HG03139 (cell line): Measurements from ENCODE around the gene VPS13A.
"Not testable (repeated sequence)": the region's sequence is repeated elsewhere in the genome, so short reads cannot be mapped to it uniquely, and the experiment has no call there.

ENCODE experiments used
- ATAC-seq: cut with Tn5 transposase; IDR thresholded peaks from one replicate; pipeline ENCODE4 v1.9.1; 2021; ENCODE audit not compliant: unreplicated experiment

Gene VPS13A

GRCh38 chr9:77183581-77183980 lies 6.2 kb downstream of the VPS13A start:
- ATAC-seq = no peak

DNA sequence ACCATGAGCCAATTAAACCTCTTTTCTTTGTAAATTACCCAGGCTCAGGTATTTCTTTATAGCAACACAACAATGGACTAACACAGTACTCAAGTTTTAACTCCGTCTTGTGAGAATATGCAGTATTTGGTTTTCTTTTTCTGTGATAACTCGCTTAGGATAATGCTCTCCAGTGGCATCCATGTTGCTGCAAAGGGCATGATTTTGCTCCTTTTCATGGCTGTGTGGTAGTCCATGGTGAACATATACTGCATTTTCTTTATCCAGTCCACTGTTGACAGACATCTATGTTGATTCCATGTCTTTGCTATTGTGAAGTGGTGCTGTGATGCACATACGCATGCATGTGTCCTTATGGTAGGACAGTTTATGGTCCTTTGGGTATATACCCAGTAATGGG lies 10.9 kb downstream of the VPS13A start:
- no peak for ATAC-seq

GRCh38 chr9:77194423-77194822 lies 17.1 kb downstream of the VPS13A start:
- ATAC-seq = no peak

DNA sequence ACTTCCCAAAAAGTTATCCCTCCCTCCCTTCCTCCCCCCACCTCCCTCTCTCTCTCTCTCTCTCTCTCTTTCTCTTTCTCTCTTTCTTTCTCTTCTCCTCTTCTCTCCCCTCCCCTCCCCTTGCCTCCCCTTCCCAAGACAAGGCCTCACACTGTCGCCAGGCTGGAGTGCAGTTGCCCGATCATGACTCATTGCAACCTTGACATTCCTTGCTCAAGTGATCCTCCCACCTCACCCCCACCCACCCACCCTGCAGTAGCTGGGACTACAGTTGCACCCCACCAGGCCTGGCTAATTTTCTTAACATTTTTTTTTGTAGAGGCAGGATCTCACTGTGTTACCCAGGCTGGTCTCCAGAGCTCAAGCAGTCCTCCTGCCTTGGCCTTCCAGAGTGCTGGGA lies 32.8 kb downstream of the VPS13A start:
- no peak for ATAC-seq

GRCh38 chr9:77211561-77211960 lies 34.2 kb downstream of the VPS13A start:
- no peak for ATAC-seq

DNA sequence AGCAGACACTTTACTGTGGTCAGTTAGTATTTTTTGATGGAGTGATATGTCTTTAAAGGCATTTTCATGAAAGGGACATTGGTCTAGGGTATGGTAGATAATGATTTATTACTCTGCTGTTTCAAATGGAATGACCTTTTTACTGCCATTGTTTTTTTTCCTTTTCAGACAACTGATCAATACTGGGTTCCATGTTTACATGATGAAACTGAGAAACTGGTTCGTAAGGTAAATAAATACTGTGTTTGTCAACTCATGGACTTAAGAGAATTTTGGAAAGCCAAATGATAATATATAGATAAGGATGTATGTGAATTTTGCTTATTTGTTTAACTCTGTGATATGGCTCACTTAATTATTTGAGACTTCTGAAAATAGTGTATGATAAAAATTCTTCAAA lies 35.5 kb downstream of the VPS13A start:
- ATAC-seq = no peak

DNA sequence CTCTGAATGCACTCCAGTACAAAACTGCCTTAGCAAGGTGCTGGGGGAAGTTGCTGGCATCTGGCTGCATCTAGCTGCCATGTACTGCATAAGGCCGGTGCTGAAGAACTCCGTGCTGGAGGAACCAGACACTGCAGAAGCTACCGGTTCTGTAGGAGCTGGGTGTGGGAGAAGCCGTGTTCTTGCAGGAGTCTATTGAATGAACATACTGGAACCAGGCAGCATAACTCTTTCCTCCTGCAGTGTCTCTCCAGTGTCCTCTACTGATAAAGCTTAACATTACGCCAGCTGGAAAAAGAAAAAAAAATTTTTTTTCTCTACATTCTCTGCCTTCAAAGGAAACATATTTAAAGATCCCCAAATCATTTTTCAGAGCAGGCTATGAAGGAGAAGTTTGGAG lies 38.5 kb downstream of the VPS13A start:
- ATAC-seq = no peak

- ATAC-seq = no peak
These were observed 41.3 kb downstream of the VPS13A start for GRCh38 chr9:77218612-77219011.

DNA sequence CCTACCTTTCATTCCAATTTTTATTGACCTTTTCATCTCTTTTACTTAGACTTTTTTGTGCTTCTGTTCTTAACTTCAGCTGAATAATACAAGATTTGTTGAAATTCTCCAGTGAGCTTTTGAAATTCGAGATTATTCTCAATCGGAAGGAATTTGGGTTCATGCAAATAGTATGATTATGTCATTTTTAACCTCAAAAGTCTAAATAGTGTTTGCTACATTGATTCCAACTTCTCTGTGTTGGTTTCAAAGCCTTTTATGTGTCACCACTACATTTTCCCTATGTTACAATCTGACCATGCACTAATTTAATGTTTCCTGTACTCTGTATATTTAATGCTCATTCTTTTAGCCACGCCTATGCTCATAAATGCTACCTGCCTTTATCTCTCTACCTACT lies 44.1 kb downstream of the VPS13A start:
- no peak for ATAC-seq

GRCh38 chr9:77224746-77225312 lies 47.5 kb downstream of the VPS13A start:
- ATAC-seq = no peak

- no peak for ATAC-seq
These were observed 59.4 kb downstream of the VPS13A start for GRCh38 chr9:77236693-77237092.

DNA sequence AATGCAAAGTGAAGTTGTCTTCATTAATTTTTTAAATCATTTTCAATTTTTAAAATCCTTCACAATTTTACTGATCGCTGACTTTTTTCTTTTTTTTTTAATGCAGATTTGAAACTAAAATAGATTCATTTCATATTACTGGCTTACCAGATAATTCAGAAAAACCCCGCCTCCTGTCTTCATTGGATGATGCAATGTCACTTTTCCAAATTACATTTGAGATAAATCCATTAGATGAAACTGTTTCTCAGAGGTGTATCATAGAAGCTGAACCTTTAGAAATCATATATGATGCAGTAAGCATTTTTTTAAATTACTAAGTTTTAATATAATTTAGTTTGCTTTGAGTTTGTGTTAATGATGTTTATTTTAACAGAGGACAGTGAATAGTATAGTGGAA lies 60.6 kb downstream of the VPS13A start:
- no peak for ATAC-seq

DNA sequence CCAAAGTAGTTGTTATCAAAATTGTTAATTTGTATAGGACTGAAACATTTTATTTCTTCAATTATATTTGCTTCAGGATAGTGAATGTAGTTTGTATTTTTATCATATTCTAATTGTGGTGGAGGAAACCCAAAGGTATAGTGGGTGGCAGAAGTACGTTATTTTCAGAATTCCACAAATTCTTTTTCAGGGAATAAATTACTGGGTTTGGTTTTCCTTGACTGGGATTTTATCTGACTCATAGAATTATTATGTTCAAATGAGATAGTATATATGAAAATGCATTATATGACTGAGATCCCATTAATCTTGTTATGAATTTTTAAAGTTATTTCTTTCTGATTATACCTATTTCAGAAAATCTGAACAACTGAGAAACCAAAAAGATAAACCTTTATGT lies 73.7 kb downstream of the VPS13A start:
- no peak for ATAC-seq

GRCh38 chr9:77257275-77257674 lies 79.9 kb downstream of the VPS13A start:
- no peak for ATAC-seq

GRCh38 chr9:77261605-77262004 lies 84.3 kb downstream of the VPS13A start:
- no peak for ATAC-seq

DNA sequence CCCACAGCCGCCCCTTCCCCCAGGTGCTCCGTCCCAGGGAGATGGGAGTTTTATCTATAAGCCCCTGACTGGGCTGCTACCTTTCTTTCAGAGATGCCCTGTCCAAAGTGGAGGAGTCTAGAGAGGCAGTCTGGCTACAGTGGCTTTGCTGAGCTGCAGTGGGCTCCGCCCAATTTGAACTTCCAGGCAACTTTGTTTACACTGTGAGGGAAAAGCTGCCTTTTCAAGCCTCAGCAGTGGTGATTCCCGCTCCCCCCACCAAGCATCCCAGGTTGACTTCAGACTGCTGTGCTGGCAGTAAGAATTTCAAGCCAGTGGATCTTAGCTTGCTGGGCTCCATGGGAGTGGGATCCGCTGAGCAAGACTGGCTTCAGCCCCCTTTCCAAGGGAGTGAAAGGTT lies 90.4 kb downstream of the VPS13A start:
- not testable (repeated sequence) for ATAC-seq

GRCh38 chr9:77271023-77271690 lies 93.8 kb downstream of the VPS13A start:
- ATAC-seq = no peak

GRCh38 chr9:77276799-77277198 lies 99.5 kb downstream of the VPS13A start:
- no peak for ATAC-seq

DNA sequence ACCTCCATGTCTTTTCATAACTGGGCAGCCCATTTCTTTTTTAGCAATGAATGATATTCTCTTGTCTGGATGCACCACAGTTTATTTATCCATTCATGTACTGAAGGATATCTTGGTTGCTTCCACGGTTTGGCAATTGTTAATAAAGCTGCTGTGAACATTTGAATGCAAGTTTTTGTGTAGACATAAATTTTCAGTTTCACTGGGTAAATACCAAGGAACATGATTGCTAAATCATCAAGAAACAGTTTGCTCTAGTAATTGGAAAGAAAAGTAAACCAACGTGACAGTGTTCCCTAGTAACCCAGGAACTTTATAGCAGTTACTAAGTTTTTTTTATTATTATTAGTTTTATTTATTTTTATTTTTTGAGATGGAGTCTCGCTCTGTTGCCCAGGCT lies 100.4 kb downstream of the VPS13A start:
- ATAC-seq = no peak

DNA sequence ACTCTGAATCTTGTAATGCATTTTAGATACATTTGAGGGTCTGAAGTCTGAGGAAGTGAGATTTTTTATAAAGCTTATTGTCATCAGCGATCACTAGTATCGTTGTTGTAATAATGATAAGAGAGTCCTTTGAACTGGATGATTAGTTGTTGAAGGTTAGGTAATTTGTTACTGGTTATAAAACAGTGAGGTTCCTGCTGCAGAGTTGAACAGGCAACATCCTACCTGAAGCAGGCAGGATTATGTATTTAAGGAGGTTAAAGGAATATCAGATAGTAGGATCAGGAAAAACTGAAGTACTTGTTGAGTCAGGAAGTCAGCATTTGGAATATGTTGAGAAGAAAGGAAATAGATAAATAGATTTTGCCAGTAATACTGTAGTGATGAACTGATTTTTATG lies 106.7 kb downstream of the VPS13A start:
- no peak for ATAC-seq

GRCh38 chr9:77284616-77285015 lies 107.3 kb downstream of the VPS13A start:
- ATAC-seq = no peak

DNA sequence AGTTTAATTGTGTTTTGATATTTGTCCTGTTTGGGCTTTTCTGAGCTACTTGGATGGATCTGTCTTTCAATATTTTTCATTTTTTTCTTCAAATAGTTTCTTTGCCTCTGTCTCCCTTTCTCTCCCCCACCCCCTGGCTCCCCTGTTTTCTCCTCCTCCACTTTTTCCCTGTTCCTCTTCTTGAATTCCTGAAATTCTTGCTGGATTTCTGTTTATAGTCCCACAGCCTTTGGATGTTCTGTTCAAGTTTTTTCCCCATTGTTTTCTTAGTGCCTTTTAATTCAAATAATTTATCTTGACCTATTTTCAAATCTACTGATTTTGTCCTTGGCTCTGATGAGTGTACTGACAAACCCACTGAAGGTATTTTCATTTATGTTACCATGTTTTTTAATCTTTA lies 113.0 kb downstream of the VPS13A start:
- no peak for ATAC-seq

GRCh38 chr9:77291714-77292113 lies 114.4 kb downstream of the VPS13A start:
- no peak for ATAC-seq
